Endothelial cell (in vitro differentiated cells): Measurements from ENCODE around the gene PHF21A. TPM values are rescaled to one million over a fixed set of nuclear protein-coding genes. Genes with fewer than 3 reads are reported as not detected.
A peak's percentile ranks its signal among the peaks of the same experiment; 100 is the strongest.

Source experiments
- DNase-seq: peaks from one replicate; pipeline ENCODE4 v3.0.0; 2021; ENCODE audit warnings: low spot score
- H3K27ac Mint-ChIP-seq: one replicate; pipeline ENCODE4 v1.8.0; 2021; ENCODE audit warnings: mixed read lengths, inconsistent platforms; ENCODE audit not compliant: unreplicated experiment
- H3K27me3 Mint-ChIP-seq: one replicate; pipeline ENCODE4 v1.8.0; 2021; ENCODE audit warnings: mild to moderate bottlenecking, moderate library complexity, mixed read lengths, inconsistent platforms; ENCODE audit not compliant: unreplicated experiment
- H3K36me3 Mint-ChIP-seq: one replicate; pipeline ENCODE4 v1.8.0; 2021; ENCODE audit warnings: mild to moderate bottlenecking, low read depth, mixed read lengths, inconsistent platforms; ENCODE audit not compliant: unreplicated experiment
- H3K4me1 Mint-ChIP-seq: one replicate; pipeline ENCODE4 v1.8.0; 2021; ENCODE audit warnings: mild to moderate bottlenecking, mixed read lengths, inconsistent platforms; ENCODE audit not compliant: unreplicated experiment
- H3K4me3 Mint-ChIP-seq: one replicate; pipeline ENCODE4 v1.8.0; 2021; ENCODE audit warnings: mild to moderate bottlenecking, mixed read lengths, inconsistent platforms; ENCODE audit not compliant: unreplicated experiment
- H3K9me3 Mint-ChIP-seq: one replicate; pipeline ENCODE4 v1.8.0; 2021; ENCODE audit warnings: mixed read lengths, inconsistent platforms; ENCODE audit not compliant: unreplicated experiment
- total RNA-seq: library from RNA; stranded (reverse); fragmentation: NEBNext Ultra II Directional; extraction: Animal tissue kit (Norgen Biotek cat#: 25700); gene quantifications from one replicate; pipeline ENCODE4 v1.2.1, GENCODE V29; 2021; ENCODE audit not compliant: unreplicated experiment
- TF ChIP-seq, protein P1 (sequence below): fragments of 200-600 bp; sonication (generic); IDR thresholded peaks from one replicate; pipeline ENCODE4 v1.5.0; 2021; ENCODE audit warnings: antibody characterized with exemption; ENCODE audit not compliant: unreplicated experiment

Gene PHF21A
- total RNA-seq, 1 donor from 2014 or later, result 52.8 TPM

DNA sequence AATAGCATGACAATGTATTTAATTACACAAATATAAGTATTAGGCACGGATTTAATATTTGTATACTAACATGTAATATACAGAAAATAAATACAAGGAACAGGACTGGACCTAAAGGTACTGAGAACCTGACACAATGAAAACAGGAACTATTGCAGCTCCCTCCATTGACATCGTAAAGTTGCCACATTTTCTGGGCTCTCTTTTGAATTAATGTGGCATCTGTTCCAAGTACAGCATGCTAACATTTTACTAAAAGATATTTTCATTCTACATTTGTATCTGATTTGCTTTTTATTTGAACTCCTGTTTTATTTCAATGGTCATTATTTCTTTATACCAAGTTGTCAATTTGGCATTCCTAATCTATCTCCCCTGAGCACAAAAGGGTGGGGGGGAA lies 15.3 kb downstream of the PHF21A start:
- no peaks in the 10 kb centered on the region for H3K9me3 Mint-ChIP-seq
- peaks cover 17% of the 10 kb centered on the region for H3K4me1 Mint-ChIP-seq
- DNase-seq, result no peak
- no peak overlapping the region for H3K4me3 Mint-ChIP-seq
- no peaks in the 10 kb centered on the region for H3K36me3 Mint-ChIP-seq
- no peak overlapping the region for H3K27ac Mint-ChIP-seq
- no peaks in the 10 kb centered on the region for H3K27me3 Mint-ChIP-seq
- TF ChIP-seq, protein P1, sequence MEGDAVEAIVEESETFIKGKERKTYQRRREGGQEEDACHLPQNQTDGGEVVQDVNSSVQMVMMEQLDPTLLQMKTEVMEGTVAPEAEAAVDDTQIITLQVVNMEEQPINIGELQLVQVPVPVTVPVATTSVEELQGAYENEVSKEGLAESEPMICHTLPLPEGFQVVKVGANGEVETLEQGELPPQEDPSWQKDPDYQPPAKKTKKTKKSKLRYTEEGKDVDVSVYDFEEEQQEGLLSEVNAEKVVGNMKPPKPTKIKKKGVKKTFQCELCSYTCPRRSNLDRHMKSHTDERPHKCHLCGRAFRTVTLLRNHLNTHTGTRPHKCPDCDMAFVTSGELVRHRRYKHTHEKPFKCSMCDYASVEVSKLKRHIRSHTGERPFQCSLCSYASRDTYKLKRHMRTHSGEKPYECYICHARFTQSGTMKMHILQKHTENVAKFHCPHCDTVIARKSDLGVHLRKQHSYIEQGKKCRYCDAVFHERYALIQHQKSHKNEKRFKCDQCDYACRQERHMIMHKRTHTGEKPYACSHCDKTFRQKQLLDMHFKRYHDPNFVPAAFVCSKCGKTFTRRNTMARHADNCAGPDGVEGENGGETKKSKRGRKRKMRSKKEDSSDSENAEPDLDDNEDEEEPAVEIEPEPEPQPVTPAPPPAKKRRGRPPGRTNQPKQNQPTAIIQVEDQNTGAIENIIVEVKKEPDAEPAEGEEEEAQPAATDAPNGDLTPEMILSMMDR, result no peak

DNA sequence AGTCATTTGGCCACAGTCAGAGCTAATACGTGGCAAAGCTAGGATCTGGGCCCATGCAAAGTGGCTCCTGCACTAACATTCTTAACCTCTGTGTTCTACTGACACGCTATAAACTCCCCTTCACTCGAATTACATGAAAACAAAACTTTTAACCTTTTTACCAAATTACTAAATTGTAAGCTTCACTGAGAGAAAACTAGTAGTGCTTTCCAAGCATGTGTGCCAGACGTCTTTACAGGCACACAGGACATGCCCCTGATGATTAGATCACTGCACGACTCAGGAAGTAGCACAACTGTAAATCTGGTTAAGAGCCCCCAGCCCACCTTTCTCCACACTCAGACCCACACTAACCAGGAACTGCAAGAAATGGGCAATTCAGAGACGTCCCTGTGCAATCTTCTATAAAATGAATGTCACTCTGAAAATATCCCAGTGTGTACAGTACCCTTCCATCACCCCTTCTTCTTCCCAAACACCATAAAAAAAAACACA lies 16.1 kb downstream of the PHF21A start:
- Mint-ChIP-seq H3K27ac (no peak overlapping the region), H3K27me3 (no peaks in the 10 kb centered on the region), H3K4me3 (no peak overlapping the region), H3K9me3 (no peaks in the 10 kb centered on the region), H3K36me3 (no peaks in the 10 kb centered on the region), H3K4me1 (peaks cover 17% of the 10 kb centered on the region)
- DNase-seq, result no peak
- TF ChIP-seq, protein P1, result no peak

DNA sequence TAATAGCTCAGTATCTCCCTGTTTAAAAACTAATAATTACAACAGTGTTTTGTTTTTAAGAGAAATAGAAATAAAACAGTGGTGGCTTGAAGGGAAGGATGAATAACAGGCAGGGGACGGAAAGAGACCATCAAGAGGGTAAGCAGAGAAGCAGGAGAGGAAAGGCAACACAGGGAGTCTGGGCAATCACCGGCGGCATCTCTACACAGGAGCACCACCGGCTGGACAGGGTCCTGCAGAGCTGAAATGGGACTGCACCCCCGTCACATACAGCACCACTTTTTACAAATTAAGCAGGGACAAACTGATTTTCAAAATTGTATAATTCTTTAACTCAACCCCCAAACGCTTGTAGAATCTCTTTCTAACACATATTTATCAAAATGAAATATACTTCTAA lies 18.4 kb downstream of the PHF21A start:
- no peaks in the 10 kb centered on the region for H3K27me3 Mint-ChIP-seq
- DNase-seq, result no peak
- H3K9me3 Mint-ChIP-seq, result no peaks in the 10 kb centered on the region
- H3K4me1 Mint-ChIP-seq, result peaks cover 17% of the 10 kb centered on the region
- no peak overlapping the region for H3K4me3 Mint-ChIP-seq
- no peak overlapping the region for H3K27ac Mint-ChIP-seq
- no peaks in the 10 kb centered on the region for H3K36me3 Mint-ChIP-seq
- TF ChIP-seq, protein P1, result no peak

DNA sequence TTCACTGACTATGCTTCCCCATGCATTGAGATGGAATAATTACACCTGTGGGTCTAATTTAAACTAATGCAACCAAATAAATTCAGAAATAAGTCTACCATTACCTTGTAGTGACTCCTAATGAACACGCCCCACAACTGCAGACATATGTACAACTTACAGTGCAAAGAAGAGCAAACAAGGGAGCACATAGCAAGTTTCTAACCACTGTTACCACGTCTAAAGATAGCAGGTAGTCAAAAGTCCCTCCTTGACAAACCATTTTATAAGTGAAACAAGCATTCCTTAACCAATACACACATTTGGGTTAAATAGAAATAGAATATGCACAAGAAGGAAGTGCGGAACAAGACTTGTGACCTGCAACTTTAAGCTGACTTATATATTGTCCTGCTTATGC lies 20.6 kb downstream of the PHF21A start:
- no peak for DNase-seq
- Mint-ChIP-seq H3K36me3 (no peaks in the 10 kb centered on the region), H3K27me3 (no peaks in the 10 kb centered on the region), H3K4me3 (no peak overlapping the region), H3K27ac (no peak overlapping the region), H3K4me1 (peaks cover 9% of the 10 kb centered on the region), H3K9me3 (no peaks in the 10 kb centered on the region)
- TF ChIP-seq, protein P1, result no peak

DNA sequence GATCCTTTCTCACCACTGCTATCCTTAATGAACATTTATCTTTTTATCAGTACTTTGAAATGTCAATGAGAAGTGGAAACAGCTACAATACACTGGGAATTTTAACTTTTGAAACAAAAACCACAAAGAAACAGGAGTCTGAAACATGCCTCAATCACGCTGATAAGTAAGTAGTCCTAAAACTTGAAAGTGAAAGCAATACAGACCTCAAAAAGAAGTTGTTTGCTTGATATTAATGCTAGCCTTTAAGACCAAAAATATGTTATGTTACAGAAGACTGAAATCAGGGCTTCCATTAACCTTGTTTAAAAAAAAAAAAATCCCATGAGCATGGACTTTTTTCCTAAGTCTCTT lies 21.3 kb downstream of the PHF21A start:
- H3K27me3 Mint-ChIP-seq, result no peaks in the 10 kb centered on the region
- no peak overlapping the region for H3K4me3 Mint-ChIP-seq
- H3K4me1 Mint-ChIP-seq, result peaks cover 3% of the 10 kb centered on the region
- TF ChIP-seq, protein P1, result no peak
- DNase-seq, result no peak
- no peaks in the 10 kb centered on the region for H3K9me3 Mint-ChIP-seq
- H3K27ac Mint-ChIP-seq, result peak overlapping the region; percentile 41
- no peaks in the 10 kb centered on the region for H3K36me3 Mint-ChIP-seq
